Epithelial cell of proximal tubule (primary cell): ENCODE measurements around the gene WRAP73. TPM values are rescaled to one million over a fixed set of nuclear protein-coding genes. Genes with fewer than 3 reads are reported as not detected.

Experiments
- DNase-seq: peaks from one replicate; pipeline ENCODE4 v3.0.0-alpha.2; 2011; ENCODE audit warnings: low read depth
- H3K4me3 ChIP-seq: 2 replicates; pipeline ENCODE4 v1.5.1; 2011; ENCODE audit warnings: low read depth, mild to moderate bottlenecking, low read length
- total RNA-seq: library from RNA; depleted of rRNA; stranded (reverse); fragments of >200 nt; gene quantifications from 2 replicates; pipeline ENCODE4 v1.2.3, GENCODE V29; 2015
- TF ChIP-seq, protein P1 (sequence below): conservative IDR thresholded peaks from 2 replicates; pipeline ENCODE4 v1.5.1; 2012; ENCODE audit warnings: low read depth, mild to moderate bottlenecking, low read length

The WRAP73 gene
- total RNA-seq, 1 donor from 2014 or later: 17.0 TPM

DNA sequence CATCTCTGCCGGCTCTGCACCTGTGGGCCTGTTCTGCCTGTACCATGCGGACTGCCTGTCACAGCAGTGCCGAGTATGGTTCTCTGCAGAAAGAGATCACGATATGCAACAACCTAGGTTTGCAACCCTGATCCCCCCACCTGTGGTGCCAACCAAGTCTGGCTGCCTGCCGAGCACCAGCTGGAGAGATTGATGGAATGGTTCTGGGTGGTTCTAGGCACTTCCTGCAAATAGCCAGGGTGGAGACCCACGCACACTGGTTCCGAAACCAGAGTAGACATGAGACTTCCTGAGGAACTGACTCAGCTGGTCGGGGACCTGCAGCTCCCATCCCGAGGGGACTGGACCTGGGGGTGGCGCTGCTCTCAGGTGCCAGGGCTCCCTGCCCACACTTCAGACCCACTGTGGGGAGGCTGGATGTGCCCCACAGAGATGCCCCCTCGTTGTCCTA, 19.7 kb downstream of the WRAP73 start:
- no peak overlapping the region for H3K4me3 ChIP-seq
- DNase-seq: no peak
- TF ChIP-seq, protein P1, sequence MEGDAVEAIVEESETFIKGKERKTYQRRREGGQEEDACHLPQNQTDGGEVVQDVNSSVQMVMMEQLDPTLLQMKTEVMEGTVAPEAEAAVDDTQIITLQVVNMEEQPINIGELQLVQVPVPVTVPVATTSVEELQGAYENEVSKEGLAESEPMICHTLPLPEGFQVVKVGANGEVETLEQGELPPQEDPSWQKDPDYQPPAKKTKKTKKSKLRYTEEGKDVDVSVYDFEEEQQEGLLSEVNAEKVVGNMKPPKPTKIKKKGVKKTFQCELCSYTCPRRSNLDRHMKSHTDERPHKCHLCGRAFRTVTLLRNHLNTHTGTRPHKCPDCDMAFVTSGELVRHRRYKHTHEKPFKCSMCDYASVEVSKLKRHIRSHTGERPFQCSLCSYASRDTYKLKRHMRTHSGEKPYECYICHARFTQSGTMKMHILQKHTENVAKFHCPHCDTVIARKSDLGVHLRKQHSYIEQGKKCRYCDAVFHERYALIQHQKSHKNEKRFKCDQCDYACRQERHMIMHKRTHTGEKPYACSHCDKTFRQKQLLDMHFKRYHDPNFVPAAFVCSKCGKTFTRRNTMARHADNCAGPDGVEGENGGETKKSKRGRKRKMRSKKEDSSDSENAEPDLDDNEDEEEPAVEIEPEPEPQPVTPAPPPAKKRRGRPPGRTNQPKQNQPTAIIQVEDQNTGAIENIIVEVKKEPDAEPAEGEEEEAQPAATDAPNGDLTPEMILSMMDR: no peak

DNA sequence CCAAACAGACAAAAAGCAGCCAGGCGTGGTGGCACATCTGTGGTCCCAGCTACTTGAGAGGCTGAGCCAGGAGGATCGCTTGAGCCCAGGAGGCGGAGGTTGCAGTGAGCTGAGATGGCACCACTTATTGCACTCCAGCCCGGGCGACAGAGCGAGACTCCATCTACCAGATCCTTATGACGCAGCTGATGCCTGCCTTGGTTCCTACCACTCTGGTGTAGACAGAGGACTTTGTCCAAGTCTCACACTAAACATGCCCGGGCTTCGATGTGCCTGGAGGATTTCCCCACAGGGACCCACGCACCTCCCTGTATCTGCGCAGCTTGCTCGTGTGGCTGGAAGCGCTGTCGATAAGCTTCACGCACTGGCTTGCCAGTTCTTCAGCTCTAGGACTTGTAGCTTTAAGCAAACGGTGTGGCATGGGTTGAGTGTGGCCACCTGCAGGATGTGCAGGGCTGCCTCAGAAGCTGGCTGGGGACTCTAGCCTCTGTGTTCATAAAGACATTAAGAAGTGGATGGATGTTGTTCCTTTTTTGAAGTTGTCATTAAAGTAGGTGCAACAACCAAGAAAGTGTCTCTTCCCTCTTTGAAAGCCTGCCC, 20.2 kb downstream of the WRAP73 start:
- no peak overlapping the region for H3K4me3 ChIP-seq
- no peak for DNase-seq
- TF ChIP-seq, protein P1: no peak

DNA sequence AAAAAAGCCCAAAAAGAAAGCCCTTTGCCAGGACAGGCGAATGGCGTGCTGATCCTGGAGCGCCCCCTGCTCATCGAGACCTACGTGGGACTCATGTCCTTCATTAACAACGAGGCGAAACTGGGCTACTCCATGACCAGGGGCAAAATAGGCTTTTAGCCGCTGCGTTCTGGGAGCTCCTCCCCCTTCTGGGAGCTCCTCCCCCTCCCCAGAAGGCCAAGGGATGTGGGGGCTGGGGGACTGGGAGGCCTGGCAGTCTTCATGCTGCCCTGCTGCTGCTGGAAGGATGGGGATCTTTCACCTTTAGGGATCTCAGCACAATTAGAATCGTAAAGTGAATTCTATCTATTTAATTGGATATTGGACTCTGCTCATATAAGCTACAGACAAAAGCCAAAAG, 21.5 kb downstream of the WRAP73 start:
- no peak for DNase-seq
- no peak overlapping the region for H3K4me3 ChIP-seq
- TF ChIP-seq, protein P1: no peak

DNA sequence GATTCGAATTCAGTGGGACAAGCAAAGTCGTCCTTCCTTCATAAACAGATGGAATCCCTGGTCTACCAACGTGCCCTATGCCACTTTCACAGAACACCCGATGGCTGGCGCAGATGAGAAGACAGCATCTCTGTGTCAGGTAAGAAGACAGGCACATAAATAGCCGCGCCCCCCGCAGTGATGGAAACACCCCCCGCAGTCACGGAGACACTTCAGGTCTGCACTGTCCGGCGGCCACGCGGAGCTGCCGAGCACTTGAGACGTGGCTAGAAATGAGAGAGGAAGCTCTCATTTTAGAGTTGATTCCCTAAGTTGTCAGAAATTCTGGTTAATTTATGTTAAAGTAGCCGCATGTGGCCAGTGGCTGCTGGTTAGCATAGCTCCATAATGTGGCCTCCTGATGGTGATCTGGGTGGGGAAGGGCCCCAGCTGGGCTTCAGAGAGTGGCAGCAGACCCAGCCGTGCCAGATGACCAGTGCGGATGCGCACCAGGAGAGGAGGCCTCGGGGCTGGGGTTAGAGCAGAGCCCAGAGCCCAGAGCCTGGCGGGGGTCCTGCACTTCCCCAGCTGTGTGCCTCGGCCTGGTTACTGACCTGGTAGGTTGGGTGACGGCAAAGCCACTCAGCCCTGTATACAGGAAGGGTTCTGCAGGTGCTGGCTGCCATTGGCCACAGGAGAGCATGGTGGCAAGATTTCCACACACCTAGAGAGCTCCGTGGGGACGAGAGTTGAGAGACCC, 22.2 kb downstream of the WRAP73 start:
- no peak for DNase-seq
- no peak overlapping the region for H3K4me3 ChIP-seq
- TF ChIP-seq, protein P1: no peak

DNA sequence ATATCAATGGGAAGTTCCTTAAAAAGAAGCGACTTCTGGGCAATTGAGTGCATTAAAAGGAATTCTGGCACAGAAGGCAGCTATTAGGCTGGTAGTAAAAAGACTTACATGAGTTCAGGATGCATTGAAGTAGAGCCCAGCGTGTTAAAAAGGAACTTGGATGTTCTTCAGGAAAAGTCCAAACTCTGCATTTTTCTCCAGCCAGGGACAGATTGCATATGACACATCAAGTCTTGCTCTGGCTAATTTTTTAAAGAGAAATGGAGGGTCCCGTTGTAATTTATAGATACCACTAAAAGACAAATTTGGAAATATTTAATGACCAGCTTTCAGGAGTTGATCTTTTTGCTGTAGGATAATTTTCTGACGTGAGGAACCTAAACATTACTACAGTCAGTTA, 23.9 kb downstream of the WRAP73 start:
- peak overlapping the region; percentile 73 for H3K4me3 ChIP-seq
- DNase-seq: no peak
- TF ChIP-seq, protein P1: no peak

DNA sequence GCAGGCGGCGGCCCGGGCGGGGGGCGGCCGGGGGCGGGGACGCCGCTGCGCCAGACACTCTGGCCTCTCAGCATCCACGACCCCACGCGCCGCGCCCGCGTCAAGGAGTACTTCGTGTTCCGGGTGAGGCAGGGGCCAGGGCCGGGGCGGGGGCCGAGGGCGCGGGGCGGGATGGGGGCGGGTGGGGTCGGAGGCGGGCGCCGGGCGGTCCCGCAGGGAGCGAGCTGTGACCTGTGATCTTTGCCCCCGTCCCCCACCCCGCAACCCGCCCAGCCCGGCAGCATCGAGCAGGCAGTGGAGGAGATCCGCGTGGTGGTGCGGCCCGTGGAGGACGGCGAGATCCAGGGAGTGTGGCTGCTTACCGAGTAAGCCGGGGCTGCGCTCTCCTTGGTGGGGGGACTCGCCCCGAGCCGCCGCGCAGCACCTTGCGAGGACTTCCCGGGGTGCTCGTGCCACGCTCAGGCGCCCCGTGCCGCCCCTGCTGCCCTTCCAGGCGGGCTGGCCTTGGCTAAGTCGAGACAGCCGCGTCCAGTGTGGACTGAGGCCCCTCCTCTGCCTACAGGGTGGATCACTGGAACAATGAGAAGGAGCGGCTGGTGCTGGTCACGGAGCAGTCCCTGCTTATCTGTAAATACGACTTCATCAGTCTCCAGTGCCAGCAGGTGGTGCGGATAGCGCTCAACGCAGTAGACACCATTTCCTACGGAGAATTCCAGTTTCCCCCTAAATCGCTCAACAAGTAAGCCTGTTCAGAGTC, 24.6 kb downstream of the WRAP73 start:
- H3K4me3 ChIP-seq: peak overlapping the region; percentile 73
- no peak for DNase-seq
- TF ChIP-seq, protein P1: peak; percentile 13
